PFSK-1 (cell line): ENCODE results near the gene TARS2.

ENCODE experiments used
- FOXP2 ChIP-seq: optimal IDR thresholded peaks from 2 replicates; pipeline ENCODE3; 2011; ENCODE audit warnings: borderline replicate concordance, control low read depth, inconsistent platforms; ENCODE audit not compliant: insufficient read depth; ENCODE audit errors: extremely low read length, extremely low read depth
- POLR2AphosphoS5 ChIP-seq: IDR thresholded peaks from 2 replicates; pipeline ENCODE4 v1.6.1; 2012; ENCODE audit warnings: low read depth, mild to moderate bottlenecking, control low read depth, low read length, moderate library complexity
- REST ChIP-seq, 2 experiments: IDR thresholded peaks; 2 replicates each; pipeline versions ENCODE4 v1.6.1 to v1.8.0; 2011 to 2012; ENCODE audit warnings: low read depth in 2 of 2, low read length in 2 of 2, control low read depth in 1 of 2, inconsistent platforms in 1 of 2, mild to moderate bottlenecking in 1 of 2, moderate library complexity in 1 of 2; ENCODE audit not compliant: insufficient read depth in 1 of 2
- SIN3A ChIP-seq: IDR thresholded peaks from 2 replicates; pipeline ENCODE4 v1.6.1; 2012; ENCODE audit warnings: mild to moderate bottlenecking, low read length, moderate library complexity, borderline replicate concordance; ENCODE audit not compliant: insufficient read depth
- TAF1 ChIP-seq: IDR thresholded peaks from 2 replicates; pipeline ENCODE4 v1.6.1; 2012; ENCODE audit warnings: low read length, control low read depth, borderline replicate concordance; ENCODE audit not compliant: insufficient read depth

TARS2 gene

GRCh38 chr1:150529017-150529416, 41.8 kb downstream of the TARS2 start:
- TF ChIP-seq TAF1 (no peak), SIN3A (no peak), FOXP2 (no peak)

- TF ChIP-seq REST (IDR thresholded peaks at IDR 0.05; ENCODE audit: insufficient read depth in 1 of 2, low read depth in 2 of 2, low read length in 2 of 2), result no peak
- no peak for TF ChIP-seq POLR2AphosphoS5
- no peak for TF ChIP-seq FOXP2
- TF ChIP-seq SIN3A, result no peak
These were observed 43.4 kb downstream of the TARS2 start for GRCh38 chr1:150530491-150531159.

GRCh38 chr1:150532860-150533259, 45.6 kb downstream of the TARS2 start:
- TF ChIP-seq REST (IDR thresholded peaks at IDR 0.05; ENCODE audit: insufficient read depth in 1 of 2, low read depth in 2 of 2, low read length in 2 of 2) (no peak), FOXP2 (no peak), SIN3A (no peak), TAF1 (no peak), POLR2AphosphoS5 (no peak)

- TF ChIP-seq POLR2AphosphoS5 (no peak), REST (IDR thresholded peaks at IDR 0.05; ENCODE audit: insufficient read depth in 1 of 2, low read depth in 2 of 2, low read length in 2 of 2) (no peak), SIN3A (no peak), TAF1 (no peak), FOXP2 (no peak)
These were observed 46.8 kb downstream of the TARS2 start for GRCh38 chr1:150534002-150534401.

GRCh38 chr1:150535511-150536287, 48.5 kb downstream of the TARS2 start:
- TF ChIP-seq TAF1, result no peak
- TF ChIP-seq FOXP2, result no peak
- TF ChIP-seq POLR2AphosphoS5, result no peak
- no peak for TF ChIP-seq SIN3A
- no peak for TF ChIP-seq REST (IDR thresholded peaks at IDR 0.05; ENCODE audit: insufficient read depth in 1 of 2, low read depth in 2 of 2, low read length in 2 of 2)
